GM23338 (cell line): ENCODE data around the gene ZKSCAN2. TPM values are rescaled to one million over a fixed set of nuclear protein-coding genes. Genes with fewer than 3 reads are reported as not detected.

Experiments used
- ATAC-seq: fragments of 200-7000 bp; cut with Tn5 transposase; 3 replicates; pipeline ENCODE4 v1.9.1; 2020
- DNase-seq: peaks from one replicate; pipeline ENCODE4 v3.0.0-alpha.2; 2015; ENCODE audit warnings: low spot score
- H2AFZ ChIP-seq: fragments of 200-600 bp; sonication (generic); 2 replicates; pipeline ENCODE4 v1.8.0; 2016; ENCODE audit warnings: antibody characterized with exemption, mild to moderate bottlenecking, moderate library complexity
- H3F3A ChIP-seq: fragments of 200-600 bp; sonication (generic); replicated peaks from 2 replicates; pipeline ENCODE4 v1.8.0; 2017; ENCODE audit warnings: antibody characterized with exemption, mixed run types, low read depth
- H3K27ac ChIP-seq: fragments of 200-600 bp; sonication (generic); 2 replicates; pipeline ENCODE4 v1.6.1; 2016; ENCODE audit warnings: low read depth
- H3K27me3 ChIP-seq: fragments of 200-600 bp; sonication (generic); 2 replicates; pipeline ENCODE4 v1.8.0; 2016; ENCODE audit warnings: mild to moderate bottlenecking, mixed run types, moderate library complexity; ENCODE audit not compliant: insufficient read depth
- H3K36me3 ChIP-seq: fragments of 200-600 bp; sonication (generic); 2 replicates; pipeline ENCODE4 v1.8.0; 2016; ENCODE audit warnings: mild to moderate bottlenecking; ENCODE audit not compliant: insufficient read depth
- H3K4me1 ChIP-seq: fragments of 200-600 bp; sonication (generic); 2 replicates; pipeline ENCODE4 v1.8.0; 2016; ENCODE audit warnings: mild to moderate bottlenecking, moderate library complexity; ENCODE audit not compliant: insufficient read depth
- H3K4me2 ChIP-seq: fragments of 200-600 bp; sonication (generic); 2 replicates; pipeline ENCODE4 v1.7.1; 2017; ENCODE audit warnings: mixed run types
- H3K4me3 ChIP-seq: fragments of 200-600 bp; sonication (generic); 2 replicates; pipeline ENCODE4 v1.6.1; 2016; ENCODE audit warnings: mixed run types
- H3K79me2 ChIP-seq: fragments of 200-600 bp; sonication (generic); replicated peaks from 2 replicates; pipeline ENCODE4 v1.8.0; 2017; ENCODE audit warnings: mild to moderate bottlenecking; ENCODE audit not compliant: insufficient read depth
- H3K9me2 ChIP-seq: fragments of 200-600 bp; sonication (generic); 2 replicates; pipeline ENCODE4 v1.8.0; 2017; ENCODE audit not compliant: insufficient read depth
- H4K20me1 ChIP-seq: fragments of 200-600 bp; sonication (generic); replicated peaks from 2 replicates; pipeline ENCODE4 v1.8.0; 2017; ENCODE audit warnings: mild to moderate bottlenecking; ENCODE audit not compliant: insufficient read depth
- H3K27ac Mint-ChIP-seq: 2 replicates; pipeline ENCODE4 v1.8.0; 2020; ENCODE audit warnings: inconsistent platforms, mild to moderate bottlenecking, moderate library complexity, mixed read lengths
- H3K27me3 Mint-ChIP-seq: 3 replicates; pipeline ENCODE4 v1.8.0; 2022; ENCODE audit warnings: low read depth, mild to moderate bottlenecking, moderate library complexity, mixed read lengths, inconsistent platforms; ENCODE audit not compliant: insufficient read depth, poor library complexity
- H3K36me3 Mint-ChIP-seq: 3 replicates; pipeline ENCODE4 v1.8.0; 2021; ENCODE audit warnings: low read depth, mild to moderate bottlenecking, inconsistent platforms, moderate library complexity, mixed read lengths
- H3K4me1 Mint-ChIP-seq: 3 replicates; pipeline ENCODE4 v1.8.0; 2020; ENCODE audit warnings: mild to moderate bottlenecking, inconsistent platforms, mixed read lengths
- H3K4me3 Mint-ChIP-seq: 3 replicates; pipeline ENCODE4 v1.8.0; 2021; ENCODE audit warnings: moderate library complexity, mild to moderate bottlenecking, inconsistent platforms, mixed read lengths
- H3K9me3 Mint-ChIP-seq: 3 replicates; pipeline ENCODE4 v1.8.0; 2020; ENCODE audit warnings: moderate library complexity, mild to moderate bottlenecking, inconsistent platforms, mixed read lengths
- ETS1 ChIP-seq: IDR thresholded peaks from 2 replicates; pipeline ENCODE4 v1.6.1; 2016; ENCODE audit warnings: antibody characterized with exemption
- EZH2 ChIP-seq: fragments of 200-600 bp; sonication (generic); IDR thresholded peaks from one replicate; pipeline ENCODE4 v1.8.0; 2017; ENCODE audit warnings: antibody characterized with exemption, mild to moderate bottlenecking, low read depth; ENCODE audit not compliant: unreplicated experiment
- NANOG ChIP-seq: IDR thresholded peaks from 2 replicates; pipeline ENCODE4 v1.6.1; 2016; ENCODE audit warnings: antibody characterized with exemption, borderline replicate concordance
- REST ChIP-seq: IDR thresholded peaks from one replicate; pipeline ENCODE4 v1.6.1; 2018; ENCODE audit warnings: antibody characterized with exemption; ENCODE audit not compliant: unreplicated experiment
- ZNF114 ChIP-seq: fragments of 250-450 bp; sonication (Bioruptor Pico); IDR thresholded peaks from 2 replicates; pipeline ENCODE4 v1.5.0; 2020; ENCODE audit warnings: mild to moderate bottlenecking, moderate library complexity
- ZNF331 ChIP-seq: fragments of 250-450 bp; sonication (Bioruptor Pico); IDR thresholded peaks from 2 replicates; pipeline ENCODE4 v1.5.0; 2020; ENCODE audit warnings: low read depth, mild to moderate bottlenecking, moderate library complexity
- ZNF462 ChIP-seq: fragments of 250-450 bp; sonication (Bioruptor Pico); IDR thresholded peaks from 2 replicates; pipeline ENCODE4 v1.5.0; 2020; ENCODE audit warnings: mild to moderate bottlenecking, moderate library complexity
- polyA plus RNA-seq: library from polyadenylated mRNA; unstranded; fragments of >200 nt; fragmentation: Nextera tagmentation; extraction: Ambion mirVana; gene quantifications from 2 replicates; pipeline ENCODE4 v1.2.1, GENCODE V29; 2016
- total RNA-seq: library from RNA; depleted of rRNA; stranded (reverse); fragments of >200 nt; shearing (Covaris generic); gene quantifications from 2 replicates; pipeline ENCODE4 v1.2.3, GENCODE V29; 2014
- TF ChIP-seq, protein P1 (sequence below), 2 experiments: fragments of 200-600 bp in 1 of 2; sonication (generic) in 1 of 2; conservative IDR thresholded peaks; 2 replicates each; pipeline versions ENCODE4 v1.5.1 to v1.6.1; 2016 to 2017; ENCODE audit warnings: antibody characterized with exemption in 2 of 2, low read depth in 2 of 2, mild to moderate bottlenecking in 2 of 2, moderate library complexity in 1 of 2

ZKSCAN2 gene
- total and polyA plus RNA-seq, 2 experiments from 2014 or later: 2.0 to 8.8 TPM

GRCh38 chr16:25298165-25298872 is 40.7 kb upstream of the ZKSCAN2 start (continued):
- TF ChIP-seq ZNF462 (CRISPR knock-in tag) (no peak), ZNF331 (CRISPR knock-in tag) (no peak), NANOG (no peak), EZH2 (no peak), ETS1 (no peak)

DNA sequence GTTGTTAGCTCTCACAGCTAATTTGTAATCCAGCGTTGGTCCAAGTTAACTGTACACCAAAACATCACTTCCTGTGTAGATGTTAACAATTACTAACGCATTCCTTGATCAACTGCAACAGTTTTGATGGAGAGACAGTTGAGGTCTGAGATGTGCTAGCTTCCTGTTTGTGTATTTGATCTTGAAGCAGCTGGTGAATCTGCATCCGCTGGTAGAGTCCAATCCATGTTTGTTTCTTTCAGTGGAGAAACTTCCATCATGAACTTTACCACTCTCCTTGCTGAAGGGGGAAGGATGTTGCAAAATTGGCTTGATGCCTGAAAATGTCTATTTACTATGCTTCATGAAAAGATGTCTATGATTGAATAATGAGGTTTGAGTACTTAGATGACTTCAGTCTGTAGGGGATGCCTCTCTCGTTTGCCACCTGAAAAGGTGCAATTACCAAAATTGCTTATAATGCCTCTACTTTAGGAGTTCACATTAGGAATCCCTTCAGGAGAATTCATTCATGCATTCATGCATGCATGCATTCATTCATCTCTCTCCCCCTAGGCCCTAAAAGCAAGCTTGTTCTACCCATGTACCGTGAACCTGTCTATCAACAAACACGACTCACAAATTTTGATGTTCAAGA is 39.6 kb upstream of the ZKSCAN2 start:
- no peaks in the 10 kb centered on the region for H3K79me2 ChIP-seq
- no peaks in the 10 kb centered on the region for H4K20me1 ChIP-seq
- Mint-ChIP-seq H3K27me3 (peaks cover 4% of the 10 kb centered on the region), H3K4me1 (peaks cover 2% of the 10 kb centered on the region; the same call in 1 of the 3 replicates), H3K36me3 (peaks cover 4% of the 10 kb centered on the region; the same call in 2 of the 3 replicates), H3K4me3 (no peak overlapping the region), H3K27ac (no peak overlapping the region), H3K9me3 (peaks cover 74% of the 10 kb centered on the region)
- H3K4me1 ChIP-seq: no peaks in the 10 kb centered on the region
- H3K4me2 ChIP-seq: no peak overlapping the region
- no peak overlapping the region for H3K27ac ChIP-seq
- no peak for ATAC-seq
- no peak overlapping the region for H3K4me3 ChIP-seq
- H2AFZ ChIP-seq: no peak overlapping the region
- H3K9me2 ChIP-seq: no peaks in the 10 kb centered on the region
- no peaks in the 10 kb centered on the region for H3F3A ChIP-seq
- no peaks in the 10 kb centered on the region for H3K36me3 ChIP-seq
- no peak for DNase-seq
- no peaks in the 10 kb centered on the region for H3K27me3 ChIP-seq
- TF ChIP-seq ZNF331 (CRISPR knock-in tag) (no peak), ETS1 (no peak), REST (no peak), ZNF114 (no peak)
- TF ChIP-seq, protein P1, sequence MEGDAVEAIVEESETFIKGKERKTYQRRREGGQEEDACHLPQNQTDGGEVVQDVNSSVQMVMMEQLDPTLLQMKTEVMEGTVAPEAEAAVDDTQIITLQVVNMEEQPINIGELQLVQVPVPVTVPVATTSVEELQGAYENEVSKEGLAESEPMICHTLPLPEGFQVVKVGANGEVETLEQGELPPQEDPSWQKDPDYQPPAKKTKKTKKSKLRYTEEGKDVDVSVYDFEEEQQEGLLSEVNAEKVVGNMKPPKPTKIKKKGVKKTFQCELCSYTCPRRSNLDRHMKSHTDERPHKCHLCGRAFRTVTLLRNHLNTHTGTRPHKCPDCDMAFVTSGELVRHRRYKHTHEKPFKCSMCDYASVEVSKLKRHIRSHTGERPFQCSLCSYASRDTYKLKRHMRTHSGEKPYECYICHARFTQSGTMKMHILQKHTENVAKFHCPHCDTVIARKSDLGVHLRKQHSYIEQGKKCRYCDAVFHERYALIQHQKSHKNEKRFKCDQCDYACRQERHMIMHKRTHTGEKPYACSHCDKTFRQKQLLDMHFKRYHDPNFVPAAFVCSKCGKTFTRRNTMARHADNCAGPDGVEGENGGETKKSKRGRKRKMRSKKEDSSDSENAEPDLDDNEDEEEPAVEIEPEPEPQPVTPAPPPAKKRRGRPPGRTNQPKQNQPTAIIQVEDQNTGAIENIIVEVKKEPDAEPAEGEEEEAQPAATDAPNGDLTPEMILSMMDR (conservative IDR thresholded peaks at IDR 0.05; ENCODE audit: low read depth in 2 of 2): no peak
